PC-3 (cell line): Measurements from ENCODE around the gene MYH10. TPM values are rescaled to one million over a fixed set of nuclear protein-coding genes. Genes with fewer than 3 reads are reported as not detected.

Experiments used
- ATAC-seq: fragments of 200-7000 bp; cut with Tn5 transposase; 2 replicates; pipeline ENCODE4 v1.9.1; 2020; ENCODE audit warnings: mild to moderate bottlenecking, moderate library complexity
- BruUV-seq: library from RNA; stranded (reverse); fragments of 400-500 nt; replicated peaks from 2 replicates; lab custom pipeline; 2021; lab: Mats Ljungman, UMichigan
- CTCF ChIA-PET: fragments of 300-600 bp; sonication (Branson Sonifier 250); formaldehyde crosslinking; loops from one replicate; lab custom pipeline; 2022; ENCODE audit warnings: antibody characterized with exemption; lab: Charles Lee
- POLR2A ChIA-PET: fragments of 300-600 bp; sonication (Branson Sonifier 250); formaldehyde crosslinking; loops from one replicate; lab custom pipeline; 2022; ENCODE audit warnings: antibody characterized with exemption; ENCODE audit not compliant: unreplicated experiment; lab: Charles Lee
- DNase-seq: peaks from one replicate; pipeline ENCODE4 v3.0.0-alpha.2; 2015
- H2AFZ ChIP-seq: fragments of 300-600 bp; sonication (generic); 2 replicates; pipeline ENCODE4 v1.6.0; 2016; ENCODE audit warnings: antibody characterized with exemption, low read length
- H3F3A ChIP-seq: fragments of 300-600 bp; sonication (generic); one replicate; pipeline ENCODE4 v1.6.0; 2017; ENCODE audit warnings: antibody characterized with exemption, low read length, control low read depth, mild to moderate bottlenecking; ENCODE audit not compliant: unreplicated experiment
- H3K27ac ChIP-seq: fragments of 300-600 bp; sonication (generic); 2 replicates; pipeline ENCODE4 v1.5.1; 2016; ENCODE audit warnings: mild to moderate bottlenecking, low read length
- H3K27me3 ChIP-seq: fragments of 300-600 bp; sonication (generic); 2 replicates; pipeline ENCODE4 v1.6.1; 2016; ENCODE audit warnings: low read length, mixed read lengths
- H3K36me3 ChIP-seq: fragments of 300-600 bp; sonication (generic); 2 replicates; pipeline ENCODE4 v1.6.1; 2016; ENCODE audit warnings: low read depth, mixed run types, low read length, mixed read lengths
- H3K4me1 ChIP-seq: fragments of 300-600 bp; sonication (generic); 2 replicates; pipeline ENCODE4 v1.5.1; 2016; ENCODE audit warnings: low read length; ENCODE audit not compliant: insufficient read depth
- H3K4me2 ChIP-seq: fragments of 300-600 bp; sonication (generic); 2 replicates; pipeline ENCODE4 v1.6.0; 2016; ENCODE audit warnings: low read length
- H3K4me3 ChIP-seq: fragments of 300-600 bp; sonication (generic); 2 replicates; pipeline ENCODE4 v1.5.1; 2016; ENCODE audit warnings: mild to moderate bottlenecking, low read length, mixed read lengths
- H3K79me2 ChIP-seq: fragments of 300-600 bp; sonication (generic); 2 replicates; pipeline ENCODE4 v1.6.1; 2017; ENCODE audit warnings: low read length, mixed read lengths
- H3K9ac ChIP-seq: fragments of 300-600 bp; sonication (generic); 2 replicates; pipeline ENCODE4 v1.6.0; 2016; ENCODE audit warnings: mild to moderate bottlenecking, low read length
- H3K9me2 ChIP-seq: fragments of 300-600 bp; sonication (generic); replicated peaks from 2 replicates; pipeline ENCODE4 v1.6.1; 2016; ENCODE audit warnings: mixed run types, low read length, mixed read lengths
- H3K9me3 ChIP-seq: fragments of 300-600 bp; sonication (generic); 2 replicates; pipeline ENCODE4 v1.6.1; 2016; ENCODE audit warnings: low read length, mixed read lengths
- H4K20me1 ChIP-seq: fragments of 300-600 bp; sonication (generic); 2 replicates; pipeline ENCODE4 v1.6.1; 2016; ENCODE audit warnings: low read length, mixed read lengths
- CTCF ChIP-seq: fragments of 300-600 bp; sonication (generic); conservative IDR thresholded peaks from 2 replicates; pipeline ENCODE4 v1.5.1; 2017; ENCODE audit warnings: antibody characterized with exemption, low read depth, mild to moderate bottlenecking, low read length
- EZH2 ChIP-seq: fragments of 300-600 bp; sonication (generic); IDR thresholded peaks from one replicate; pipeline ENCODE4 v1.6.1; 2017; ENCODE audit warnings: antibody characterized with exemption, mild to moderate bottlenecking, low read length; ENCODE audit not compliant: unreplicated experiment
- EZH2phosphoT487 ChIP-seq: fragments of 300-600 bp; sonication (generic); IDR thresholded peaks from 2 replicates; pipeline ENCODE4 v1.6.1; 2018; ENCODE audit warnings: mild to moderate bottlenecking, antibody characterized with exemption, low read length, borderline replicate concordance
- intact Hi-C: fragments of 100-400 bp; cut with micrococcal nuclease; formaldehyde crosslinking; loops from 2 replicates; pipeline ENCODE4 v1.9.0; 2023
- total RNA-seq: library from RNA; depleted of rRNA; stranded (reverse); fragments of >200 nt; gene quantifications from 2 replicates; pipeline ENCODE4 v1.2.3, GENCODE V29; 2014

MYH10 gene
- total RNA-seq, 1 experiment from 2014 or later = 44.6 TPM

DNA sequence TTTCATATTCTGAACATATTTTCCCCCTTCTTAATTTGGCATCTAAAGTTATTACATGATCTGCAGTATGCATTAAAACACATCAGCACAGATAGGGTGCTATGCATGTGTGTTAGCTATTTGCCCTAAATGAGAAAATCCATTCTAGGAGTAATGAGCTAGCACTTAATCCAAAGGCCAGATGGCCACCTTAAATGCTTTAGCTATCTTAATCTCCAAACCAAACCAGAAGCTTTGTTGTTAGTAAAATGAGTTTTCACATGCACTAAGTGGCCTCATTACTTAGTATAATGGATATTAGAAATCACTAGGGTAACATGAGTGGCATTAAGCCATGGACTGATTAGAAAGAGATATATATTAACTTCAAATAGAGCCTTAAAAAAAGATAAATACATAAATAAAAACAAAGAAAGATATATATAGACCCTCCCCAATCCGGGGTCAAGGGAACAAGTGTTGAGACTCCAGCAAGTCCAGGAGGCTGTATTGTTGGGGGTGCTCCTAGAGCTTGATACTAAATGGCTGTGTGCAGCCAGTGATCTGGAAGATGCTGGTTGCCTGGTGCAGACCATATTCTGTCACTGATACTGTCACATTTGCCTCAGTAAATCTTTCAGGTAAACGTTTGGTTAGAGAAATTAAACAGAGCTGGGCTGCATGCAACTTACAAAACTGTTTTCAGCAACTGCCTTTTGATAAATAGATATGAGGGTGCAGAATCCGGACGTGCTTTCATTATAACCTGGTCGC lies 67.3 kb downstream of the MYH10 start:
- H4K20me1 ChIP-seq = no peaks in the 10 kb centered on the region
- H3K9ac ChIP-seq = no peak overlapping the region
- CTCF ChIA-PET = no interaction called here
- POLR2A ChIA-PET = no interaction called here
- H3F3A ChIP-seq = no peaks in the 10 kb centered on the region
- H3K9me3 ChIP-seq = no peaks in the 10 kb centered on the region
- intact Hi-C loops = no loop called here
- no peak for DNase-seq
- ATAC-seq = no peak
- H3K27me3 ChIP-seq = no peaks in the 10 kb centered on the region
- H2AFZ ChIP-seq = no peak overlapping the region
- no peak for TF ChIP-seq CTCF
- no peak for TF ChIP-seq EZH2phosphoT487
- TF ChIP-seq EZH2 = no peak
- H3K27ac ChIP-seq = no peak overlapping the region
- H3K9me2 ChIP-seq = no peaks in the 10 kb centered on the region
- BruUV-seq = no TSS peak
- no peaks in the 10 kb centered on the region for H3K36me3 ChIP-seq
- no peaks in the 10 kb centered on the region for H3K79me2 ChIP-seq
- no peaks in the 10 kb centered on the region for H3K4me1 ChIP-seq
- H3K4me3 ChIP-seq = no peak overlapping the region
- H3K4me2 ChIP-seq = no peak overlapping the region

GRCh38 chr17:8558144-8558543 lies 72.4 kb downstream of the MYH10 start:
- no peak overlapping the region for H3K4me2 ChIP-seq
- H3K4me3 ChIP-seq = no peak overlapping the region
- no peaks in the 10 kb centered on the region for H3K27me3 ChIP-seq
- POLR2A ChIA-PET = no interaction called here
- TF ChIP-seq EZH2phosphoT487 (no peak), CTCF (no peak)
- BruUV-seq = no TSS peak
- no peak overlapping the region for H3K27ac ChIP-seq
- no peaks in the 10 kb centered on the region for H3F3A ChIP-seq
- no peaks in the 10 kb centered on the region for H3K79me2 ChIP-seq
- ATAC-seq (no peak), DNase-seq (no peak)
- H3K9me3 ChIP-seq = no peaks in the 10 kb centered on the region
- no peaks in the 10 kb centered on the region for H4K20me1 ChIP-seq
- no peaks in the 10 kb centered on the region for H3K9me2 ChIP-seq
- CTCF ChIA-PET = no interaction called here
- H3K9ac ChIP-seq = no peak overlapping the region
- H2AFZ ChIP-seq = no peak overlapping the region
- no peaks in the 10 kb centered on the region for H3K36me3 ChIP-seq
- H3K4me1 ChIP-seq = peaks cover 37% of the 10 kb centered on the region
- intact Hi-C loops = no loop called here

- H3K79me2 ChIP-seq = no peaks in the 10 kb centered on the region
- ATAC-seq = no peak
- H3K4me3 ChIP-seq = no peak overlapping the region
- TF ChIP-seq CTCF (no peak), EZH2phosphoT487 (no peak), EZH2 (no peak)
- H4K20me1 ChIP-seq = no peaks in the 10 kb centered on the region
- H3K27me3 ChIP-seq = no peaks in the 10 kb centered on the region
- no TSS peak for BruUV-seq
- H3K9ac ChIP-seq = no peak overlapping the region
- DNase-seq = peak; percentile 3
- H3K27ac ChIP-seq = no peak overlapping the region
- peaks cover 45% of the 10 kb centered on the region for H3K4me1 ChIP-seq
- no peaks in the 10 kb centered on the region for H3K36me3 ChIP-seq
- no peak overlapping the region for H3K4me2 ChIP-seq
- no peak overlapping the region for H2AFZ ChIP-seq
- POLR2A ChIA-PET = no interaction called here
- no peaks in the 10 kb centered on the region for H3K9me2 ChIP-seq
- CTCF ChIA-PET = no interaction called here
- H3K9me3 ChIP-seq = no peaks in the 10 kb centered on the region
- no peaks in the 10 kb centered on the region for H3F3A ChIP-seq
- intact Hi-C loops = no loop called here
Observed at GRCh38 chr17:8557176-8557806, 73.2 kb downstream of the MYH10 start.
